HepG2 (cell line): Measurements from ENCODE around the gene NID1. TPM values are rescaled to one million over a fixed set of nuclear protein-coding genes. Genes with fewer than 3 reads are reported as not detected.

ENCODE experiments used
- ATAC-seq: fragments of 200-7000 bp; cut with Tn5 transposase; 3 replicates; pipeline ENCODE4 v1.9.1; 2020; ENCODE audit warnings: mild to moderate bottlenecking, moderate library complexity
- BruUV-seq: library from RNA; stranded (reverse); fragments of 400-500 nt; replicated peaks from 2 replicates; lab custom pipeline; 2021; lab: Mats Ljungman, UMichigan
- CTCF ChIA-PET: fragments of 300-600 bp; formaldehyde crosslinking; extraction: SDS; loops from one replicate; lab custom pipeline; 2021; ENCODE audit warnings: low total read pairs, inconsistent platforms, low intra/inter-chr PET ratio; lab: Yijun Ruan, JAX
- POLR2A ChIA-PET: fragments of 350-600 bp; sonication (Branson Sonifier 250); formaldehyde crosslinking; loops from one replicate; lab custom pipeline; 2020; ENCODE audit warnings: antibody characterized with exemption, inconsistent platforms; lab: Yijun Ruan, JAX
- DNase-seq: peaks from one replicate; pipeline ENCODE4 v3.0.0-alpha.2; 2015; ENCODE audit warnings: low spot score
- FAIRE-seq: peaks from 3 replicates; lab custom pipeline; 2011; peaks lifted over from hg19 to GRCh38; lab: Jason Lieb, UNC
- H2AFZ ChIP-seq: one replicate; pipeline ENCODE4 v1.6.1; 2011; ENCODE audit warnings: low read length, inconsistent platforms
- H3K27ac ChIP-seq: fragments of 300-600 bp; 3 replicates; pipeline ENCODE4 v1.8.0; 2011; ENCODE audit warnings: mixed run types, mild to moderate bottlenecking, mixed read lengths, low read length, inconsistent platforms; ENCODE audit not compliant: insufficient read depth; ENCODE audit errors: extremely low read length
- H3K27me3 ChIP-seq, 2 experiments: fragments of 200-600 bp in 1 of 2; 2 replicates in 1 of 2; 3 replicates in 1 of 2; pipeline versions ENCODE4 v1.6.0 to v1.8.0; 2011; ENCODE audit warnings: low read length in 2 of 2, mild to moderate bottlenecking in 2 of 2, moderate library complexity in 2 of 2, inconsistent platforms in 1 of 2; ENCODE audit not compliant: insufficient read depth in 2 of 2, control insufficient read depth in 1 of 2
- H3K36me3 ChIP-seq, 2 experiments: fragments of 200-600 bp in 1 of 2; replicated peaks in 1 of 2; 2 replicates in 1 of 2; 3 replicates in 1 of 2; pipeline versions ENCODE4 v1.5.1 to v1.8.0; 2011; ENCODE audit warnings: low read length in 2 of 2, inconsistent platforms in 1 of 2; ENCODE audit not compliant: insufficient read depth in 2 of 2, control insufficient read depth in 1 of 2
- H3K4me1 ChIP-seq: 2 replicates; pipeline ENCODE4 v1.5.1; 2012; ENCODE audit warnings: low read length, inconsistent platforms; ENCODE audit not compliant: insufficient read depth
- H3K4me2 ChIP-seq: 2 replicates; pipeline ENCODE4 v1.6.0; 2011; ENCODE audit warnings: low read depth, low read length, inconsistent platforms
- H3K4me3 ChIP-seq, 3 experiments: fragments of 200-600 bp in 1 of 3; sonication (generic), shearing (Covaris generic) in 1 of 3; replicated peaks in 1 of 3; 2 replicates each; pipeline ENCODE4 v1.5.1; 2011 to 2016; ENCODE audit warnings: low read length in 3 of 3, inconsistent platforms in 2 of 3, low read depth in 2 of 3, mild to moderate bottlenecking in 2 of 3, control low read depth in 1 of 3, mixed read lengths in 1 of 3; ENCODE audit not compliant: insufficient read depth in 1 of 3
- H3K79me2 ChIP-seq: one replicate; pipeline ENCODE4 v1.6.1; 2011; ENCODE audit warnings: low read length, inconsistent platforms; ENCODE audit not compliant: insufficient read depth
- H3K9ac ChIP-seq: 2 replicates; pipeline ENCODE4 v1.6.0; 2011; ENCODE audit warnings: mild to moderate bottlenecking, low read depth, low read length, inconsistent platforms; ENCODE audit not compliant: insufficient read depth
- H3K9me3 ChIP-seq: 2 replicates; pipeline ENCODE4 v1.5.1; 2012; ENCODE audit warnings: mild to moderate bottlenecking, low read length
- H4K20me1 ChIP-seq: 2 replicates; pipeline ENCODE4 v1.6.0; 2011; ENCODE audit warnings: inconsistent platforms, mild to moderate bottlenecking, low read length, moderate library complexity; ENCODE audit not compliant: insufficient read depth
- ASH2L ChIP-seq: fragments of 300-600, 200-600 bp; sonication (generic); IDR thresholded peaks from 2 replicates; pipeline ENCODE4 v1.7.0; 2017; ENCODE audit warnings: low read depth, mild to moderate bottlenecking, moderate library complexity, mixed read lengths, low read length; ENCODE audit not compliant: insufficient read length
- ATF7 ChIP-seq, 2 experiments: fragments of 450-650 bp in 1 of 2; sonication (generic) in 1 of 2; formaldehyde crosslinking in 1 of 2; IDR thresholded peaks; 2 replicates each; pipeline versions ENCODE4 v1.4.0 to v1.6.1; 2016 to 2020; ENCODE audit warnings: antibody characterized with exemption in 1 of 2, mild to moderate bottlenecking in 1 of 2, missing genetic modification reagents in 1 of 2
- E2F1 ChIP-seq: sonication (generic); formaldehyde crosslinking; IDR thresholded peaks from 2 replicates; pipeline ENCODE4 v1.5.0; 2020; ENCODE audit warnings: missing genetic modification reagents
- FOXJ3 ChIP-seq: sonication (generic); formaldehyde crosslinking; IDR thresholded peaks from 2 replicates; pipeline ENCODE4 v1.4.0; 2020; ENCODE audit warnings: missing genetic modification reagents, mild to moderate bottlenecking, borderline replicate concordance
- HOXD1 ChIP-seq: sonication (generic); formaldehyde crosslinking; IDR thresholded peaks from 2 replicates; pipeline ENCODE4 v1.5.0; 2020; ENCODE audit warnings: missing genetic modification reagents
- ISX ChIP-seq: sonication (generic); formaldehyde crosslinking; conservative IDR thresholded peaks from 2 replicates; pipeline ENCODE4 v1.5.0; 2020; ENCODE audit warnings: missing genetic modification reagents
- KLF16 ChIP-seq, 2 experiments: sonication (generic) in 1 of 2; formaldehyde crosslinking in 1 of 2; IDR thresholded peaks; 2 replicates each; pipeline versions ENCODE4 v1.6.1 to v1.8.0; 2016 to 2023; ENCODE audit warnings: missing genetic modification reagents in 2 of 2, missing compliant biosample characterization in 1 of 2
- MBD4 ChIP-seq: IDR thresholded peaks from 2 replicates; pipeline ENCODE4 v1.6.1; 2012; ENCODE audit warnings: low read length, inconsistent platforms, borderline replicate concordance
- MLLT10 ChIP-seq: sonication (generic); formaldehyde crosslinking; IDR thresholded peaks from 2 replicates; pipeline ENCODE4 v1.4.0; 2020; ENCODE audit warnings: missing genetic modification reagents
- NFIB ChIP-seq: sonication (generic); formaldehyde crosslinking; IDR thresholded peaks from 2 replicates; pipeline ENCODE4 v1.9.0; 2021; ENCODE audit warnings: missing genetic modification reagents, mild to moderate bottlenecking, borderline replicate concordance
- SP2 ChIP-seq: sonication (generic); formaldehyde crosslinking; IDR thresholded peaks from 2 replicates; pipeline ENCODE4 v1.5.1; 2020; ENCODE audit warnings: mild to moderate bottlenecking, missing genetic modification reagents
- SP5 ChIP-seq: IDR thresholded peaks from 2 replicates; pipeline ENCODE4 v1.6.1; 2016; ENCODE audit warnings: low read depth, borderline replicate concordance
- TAF1 ChIP-seq: sonication (generic); formaldehyde crosslinking; IDR thresholded peaks from 2 replicates; pipeline ENCODE4 v1.4.0; 2020; ENCODE audit warnings: missing genetic modification reagents
- ZKSCAN8 ChIP-seq: IDR thresholded peaks from 2 replicates; pipeline ENCODE4 v1.6.1; 2016; ENCODE audit warnings: borderline replicate concordance, missing genetic modification reagents, missing compliant biosample characterization
- ZNF251 ChIP-seq: sonication (generic); formaldehyde crosslinking; IDR thresholded peaks from 2 replicates; pipeline ENCODE4 v1.9.0; 2021; ENCODE audit warnings: mild to moderate bottlenecking, missing genetic modification reagents
- WGBS: methylation state at CpG from one replicate; pipeline ENCODE4 v1.1.6; 2017; ENCODE audit warnings: low lambda C conversion rate; 5-methylcytosine and 5-hydroxymethylcytosine counted together
- in situ Hi-C: cut with HindIII; loops from 2 replicates; pipeline ENCODE4 v1.10.0; 2017; ENCODE audit warnings: low pct_unique_long_range_greater_than_20kb; ENCODE audit not compliant: extremely low pct_ligation_motif_present
- intact Hi-C: fragments of 100-400 bp; cut with micrococcal nuclease; formaldehyde crosslinking; loops from one replicate; pipeline ENCODE4 v1.10.0; 2022; ENCODE audit not compliant: unreplicated experiment
- polyA plus RNA-seq, 8 experiments: library from polyadenylated mRNA; depleted of rRNA in 3 of 8; stranded (reverse) in 7 of 8; unstranded in 1 of 8; fragments of >200 nt; fragmentation: Illumina TruSeq in 4 of 8; extraction: Trizol in 4 of 8; gene quantifications; 2 replicates each; pipeline versions ENCODE4 v1.2.1 to v1.2.3, GENCODE V29; 2011 to 2016; ENCODE audit warnings: low read depth in 4 of 8, missing spikeins in 1 of 8, mixed read lengths in 1 of 8; ENCODE audit not compliant: insufficient read depth in 1 of 8
- total RNA-seq, 5 experiments: library from RNA; depleted of rRNA; stranded (reverse); fragments of >200 nt; fragmentation: Illumina TruSeq; extraction: Trizol; gene quantifications; 2 replicates each; pipeline ENCODE4 v1.2.3, GENCODE V29; 2016; ENCODE audit warnings: low read depth in 1 of 5
- TF ChIP-seq, protein P1 (sequence below): sonication (generic); formaldehyde crosslinking; IDR thresholded peaks from 2 replicates; pipeline ENCODE4 v1.5.1; 2020; ENCODE audit warnings: missing genetic modification reagents, mild to moderate bottlenecking, borderline replicate concordance

Gene NID1
- total and polyA plus RNA-seq, 2 of the 13 experiments (the other 11 are each of a cell fraction or from before 2014, with no cell fraction given) = 50.2 to 56.1 TPM

- POLR2A ChIA-PET = no interaction called here
- intact Hi-C loops = no loop called here
- no peak for FAIRE-seq
Observed at GRCh38 chr1:235992868-235993267, 72.0 kb downstream of the NID1 start.

More at GRCh38 chr1:235992868-235993267, 72.0 kb downstream of the NID1 start:
- H3K4me2 ChIP-seq = no peak overlapping the region
- CTCF ChIA-PET = no interaction called here
- TF ChIP-seq ATF7 (IDR thresholded peaks at IDR 0.05) = no peak
- no peak for TF ChIP-seq ATF7 (CRISPR knock-in tag; IDR thresholded peaks at IDR 0.05)
- TF ChIP-seq MBD4 = no peak
- no peak for TF ChIP-seq SP5
- TF ChIP-seq SP2 (CRISPR knock-in tag) = no peak
- no peak for TF ChIP-seq ASH2L
- TF ChIP-seq HOXD1 = no peak
- no peak for TF ChIP-seq ZNF251 (CRISPR knock-in tag)
- TF ChIP-seq, protein P1, sequence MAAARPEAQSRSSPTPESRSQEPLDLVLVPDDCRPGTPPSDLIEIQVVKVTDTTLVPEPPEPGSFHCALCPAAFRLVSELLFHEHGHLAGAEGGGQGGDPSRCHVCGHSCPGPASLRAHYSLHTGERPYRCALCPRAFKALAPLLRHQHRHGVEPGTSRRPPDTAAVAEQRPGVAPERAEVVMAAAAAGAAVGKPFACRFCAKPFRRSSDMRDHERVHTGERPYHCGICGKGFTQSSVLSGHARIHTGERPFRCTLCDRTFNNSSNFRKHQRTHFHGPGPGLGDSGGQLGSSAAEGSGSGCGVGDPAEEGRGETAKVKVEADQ (CRISPR knock-in tag) = no peak
- no peak for TF ChIP-seq MLLT10
- TF ChIP-seq FOXJ3 (CRISPR knock-in tag) = no peak
- TF ChIP-seq TAF1 (CRISPR knock-in tag) = no peak
- TF ChIP-seq KLF16 (CRISPR knock-in tag; IDR thresholded peaks at IDR 0.05) = no peak
- no peak for TF ChIP-seq ZKSCAN8 (CRISPR knock-in tag)
- no peak for TF ChIP-seq E2F1 (CRISPR knock-in tag)
- TF ChIP-seq ISX (CRISPR knock-in tag) = no peak
- TF ChIP-seq NFIB (CRISPR knock-in tag) = no peak
- H4K20me1 ChIP-seq = no peaks in the 10 kb centered on the region
- ATAC-seq = no peak
- H3K9ac ChIP-seq = no peak overlapping the region
- no TSS peak for BruUV-seq
- no peak overlapping the region for H3K27ac ChIP-seq
- in situ Hi-C loops = no loop called here
- H3K4me3 ChIP-seq = no peak overlapping the region
- H3K79me2 ChIP-seq = no peaks in the 10 kb centered on the region
- H3K9me3 ChIP-seq = no peaks in the 10 kb centered on the region
- DNase-seq = no peak
- WGBS = 98% methylated on average over 6 of the region's 7 CpGs
- peaks cover 11 to 44% of the 10 kb centered on the region in 2 experiments for H3K36me3 ChIP-seq
- H3K4me1 ChIP-seq = no peaks in the 10 kb centered on the region
- H3K27me3 ChIP-seq = no peaks in the 10 kb centered on the region
- no peak overlapping the region for H2AFZ ChIP-seq
